Measurements from ENCODE around the gene LONP1.

- TF ChIP-seq CTCF (IDR thresholded peaks at IDR 0.05; ENCODE audit: low read length) = no peak
- TF ChIP-seq EZH2phosphoT487 (IDR thresholded peaks at IDR 0.05; ENCODE audit: low read length) = no peak
These were observed 42.4 kb downstream of the LONP1 start for GRCh38 chr19:5677580-5677979.
